K562 (cell line): ENCODE measurements around the gene LTK. TPM values are rescaled to one million over a fixed set of nuclear protein-coding genes. Genes with fewer than 3 reads are reported as not detected.

Source experiments
- ATAC-seq: fragments of 200-7000 bp; cut with Tn5 transposase; 3 replicates; pipeline ENCODE4 v1.9.1; 2020; ENCODE audit warnings: moderate library complexity
- BruUV-seq: library from RNA; stranded (reverse); fragments of 400-500 nt; replicated peaks from 2 replicates; lab custom pipeline; 2021; lab: Mats Ljungman, UMichigan
- CTCF ChIA-PET: fragments of 300-600 bp; formaldehyde crosslinking; extraction: SDS; loops from one replicate; lab custom pipeline; 2021; ENCODE audit warnings: low intra/inter-chr PET ratio; lab: Yijun Ruan, JAX
- POLR2A ChIA-PET: fragments of 300-600, 350-650 bp; sonication (Branson Sonifier 250); formaldehyde crosslinking; extraction: SDS; loops from one replicate; lab custom pipeline; 2021; ENCODE audit warnings: antibody characterized with exemption, inconsistent platforms; lab: Yijun Ruan, JAX
- DNase-seq, 4 experiments: peaks; one replicate each; pipeline versions ENCODE4 v3.0.0 to v3.0.0-alpha.2; 2011 to 2018; ENCODE audit warnings: low spot score in 3 of 4, mixed read lengths in 3 of 4; ENCODE audit errors: extremely low read depth in 1 of 4
- FAIRE-seq: peaks from 2 replicates; lab custom pipeline; 2011; peaks lifted over from hg19 to GRCh38; lab: Jason Lieb, UNC
- H2AFZ ChIP-seq: 2 replicates; pipeline ENCODE4 v1.6.0; 2011; ENCODE audit warnings: low read depth, low read length, control low read depth, inconsistent platforms
- H3K27ac ChIP-seq: fragments of 200-600 bp; 3 replicates; pipeline ENCODE4 v1.8.0; 2011; ENCODE audit warnings: low read depth, mild to moderate bottlenecking, control low read depth, inconsistent platforms, low read length, moderate library complexity, mixed read lengths; ENCODE audit errors: extremely low read depth
- H3K27me3 ChIP-seq, 2 experiments: fragments of 300-600 bp in 1 of 2; 2 replicates in 1 of 2; 3 replicates in 1 of 2; pipeline versions ENCODE4 v1.6.0 to v1.8.0; 2011; ENCODE audit warnings: inconsistent platforms in 2 of 2, low read length in 2 of 2, mild to moderate bottlenecking in 1 of 2, mixed read lengths in 1 of 2, moderate library complexity in 1 of 2; ENCODE audit not compliant: control insufficient read depth in 2 of 2, insufficient read depth in 2 of 2
- H3K36me3 ChIP-seq: fragments of 300-600 bp; 3 replicates; pipeline ENCODE4 v1.8.0; 2011; ENCODE audit warnings: mild to moderate bottlenecking, low read length, inconsistent platforms; ENCODE audit not compliant: control insufficient read depth, insufficient read depth
- H3K4me1 ChIP-seq, 2 experiments: fragments of 200-600 bp in 1 of 2; replicated peaks in 1 of 2; 2 replicates in 1 of 2; 3 replicates in 1 of 2; pipeline versions ENCODE4 v1.5.1 to v1.8.0; 2011; ENCODE audit warnings: inconsistent platforms in 2 of 2, low read length in 2 of 2, mild to moderate bottlenecking in 1 of 2, mixed read lengths in 1 of 2, moderate library complexity in 1 of 2; ENCODE audit not compliant: control insufficient read depth in 2 of 2, insufficient read depth in 2 of 2
- H3K4me2 ChIP-seq: 2 replicates; pipeline ENCODE4 v1.6.1; 2011; ENCODE audit warnings: low read length, control low read depth, inconsistent platforms, mixed read lengths; ENCODE audit not compliant: insufficient read depth
- H3K4me3 ChIP-seq: fragments of 200-600 bp; sonication (generic), shearing (Covaris generic); 2 replicates; pipeline ENCODE4 v1.5.1; 2016; ENCODE audit warnings: control low read depth, inconsistent platforms
- H3K79me2 ChIP-seq: fragments of 200-600 bp; 3 replicates; pipeline ENCODE4 v1.8.0; 2011; ENCODE audit warnings: low read length, inconsistent platforms; ENCODE audit not compliant: control insufficient read depth, insufficient read depth
- H3K9ac ChIP-seq, 2 experiments: 2 replicates each; pipeline versions ENCODE4 v1.6.0 to v1.6.1; 2011; ENCODE audit warnings: low read depth in 2 of 2, low read length in 2 of 2, control low read depth in 1 of 2, inconsistent platforms in 1 of 2, mild to moderate bottlenecking in 1 of 2, mixed read lengths in 1 of 2; ENCODE audit not compliant: insufficient read depth in 1 of 2
- H3K9me1 ChIP-seq: one replicate; pipeline ENCODE4 v1.6.0; 2011; ENCODE audit warnings: inconsistent platforms, mild to moderate bottlenecking, low read length, moderate library complexity; ENCODE audit not compliant: control insufficient read depth, insufficient read depth
- H3K9me3 ChIP-seq: replicated peaks from 2 replicates; pipeline ENCODE4 v1.5.1; 2011; ENCODE audit warnings: low read depth, low read length, inconsistent platforms; ENCODE audit not compliant: control insufficient read depth, insufficient read depth
- H4K20me1 ChIP-seq: replicated peaks from 2 replicates; pipeline ENCODE4 v1.6.1; 2011; ENCODE audit warnings: low read length, inconsistent platforms, mixed read lengths; ENCODE audit not compliant: control insufficient read depth, insufficient read depth
- ADNP ChIP-seq: fragments of 200-800 bp; sonication (Bioruptor generic); IDR thresholded peaks from 2 replicates; pipeline ENCODE4 v1.6.1; 2016; ENCODE audit warnings: missing genetic modification characterization, missing compliant biosample characterization
- POLR2G ChIP-seq: fragments of 200-400 bp; formaldehyde crosslinking; IDR thresholded peaks from 2 replicates; pipeline ENCODE4 v1.6.1; 2017; ENCODE audit warnings: low read depth, mild to moderate bottlenecking, antibody characterized with exemption, low read length, moderate library complexity
- WGBS: fragments of 100-300 bp; shearing (Covaris generic); methylation state at CpG from one replicate; pipeline ENCODE4 v1.1.6; 2016; ENCODE audit warnings: low coverage, mixed read lengths; ENCODE audit not compliant: insufficient coverage; ENCODE audit errors: missing lambda C conversion rate; 5-methylcytosine and 5-hydroxymethylcytosine counted together
- in situ Hi-C: fragments of 300-500 bp; cut with MboI; formaldehyde crosslinking; loops from 4 replicates; pipeline ENCODE4 v1.15.0; 2018; ENCODE audit warnings: inconsistent platforms, mixed read lengths
- intact Hi-C: fragments of 100-400 bp; cut with micrococcal nuclease; formaldehyde crosslinking; loops from 2 replicates; pipeline ENCODE4 v1.14.2; 2022
- polyA plus RNA-seq, 8 experiments: library from polyadenylated mRNA; depleted of rRNA in 4 of 8; stranded (reverse) in 5 of 8; unstranded in 3 of 8; fragments of >200 nt; fragmentation: Nextera tagmentation in 2 of 8; fragmentation: Illumina TruSeq in 1 of 8; extraction: Ambion mirVana in 2 of 8; extraction: Trizol in 1 of 8; gene quantifications; 2 replicates each; pipeline versions ENCODE4 v1.2.1 to v1.2.3, GENCODE V29; 2011 to 2014; ENCODE audit warnings: inconsistent platforms in 1 of 8, missing spikeins in 1 of 8
- total RNA-seq, 7 experiments: library from RNA; depleted of rRNA in 6 of 7; stranded (reverse); fragments of >200 nt in 6 of 7; fragmentation: Illumina TruSeq in 2 of 7; extraction: Trizol in 2 of 7; gene quantifications; 2 replicates each; pipeline versions ENCODE4 v1.2.1 to v1.2.3, GENCODE V29; 2011 to 2021; ENCODE audit warnings: low replicate concordance in 1 of 7
- TF ChIP-seq, protein P1 (sequence below): fragments of 250-450 bp; sonication (Bioruptor Pico); IDR thresholded peaks from 2 replicates; pipeline ENCODE4 v1.8.0; 2022; ENCODE audit warnings: moderate library complexity, mild to moderate bottlenecking, inconsistent platforms
- TF ChIP-seq, protein P2 (sequence below): fragments of 450-650 bp; IDR thresholded peaks from one replicate; pipeline ENCODE4 v1.6.1; 2018; ENCODE audit warnings: mild to moderate bottlenecking, moderate library complexity; ENCODE audit not compliant: partially characterized antibody

LTK gene
- total and polyA plus RNA-seq, 9 of the 15 experiments (the other 6 are each of a cell fraction or from before 2014, with no cell fraction given) = 0.25 to 4.4 (median 1.8) TPM

DNA sequence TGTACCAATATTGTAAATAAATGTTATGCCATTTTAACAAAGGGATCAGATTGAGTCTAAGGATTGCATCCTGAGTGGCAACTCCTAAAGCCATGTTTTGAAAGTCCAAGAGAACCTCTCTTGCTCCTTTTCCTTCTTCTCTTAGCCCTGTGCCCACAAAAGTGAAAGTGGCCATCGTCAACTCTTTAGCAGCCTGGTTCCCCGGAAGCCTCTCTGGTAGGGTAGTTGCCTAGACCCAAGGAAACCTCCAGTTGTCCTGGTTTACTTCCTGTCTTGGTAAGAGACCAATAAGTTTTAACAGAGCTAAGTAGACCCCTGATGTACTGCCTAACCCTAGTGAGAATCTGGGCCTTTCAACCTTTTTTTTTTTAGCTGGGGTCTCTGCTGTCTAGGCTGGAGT, 30.1 kb downstream of the LTK start:
- CTCF ChIA-PET = no interaction called here
- peaks cover 2 to 9% of the 10 kb centered on the region in 2 experiments; a peak in 3 of 5 replicates for H3K4me1 ChIP-seq
- POLR2A ChIA-PET = interaction anchor here (0.5 to 2.4 kb wide), 5 partner anchors 9 to 146 kb away, joined by 3 to 14 read pairs (median 4); partner anchors contain the start of genes ITPKA and LTK
- no peaks in the 10 kb centered on the region for H3K9me3 ChIP-seq
- 94% methylated on average over 2 of the region's 2 CpGs for WGBS
- BruUV-seq = no TSS peak
- H3K36me3 ChIP-seq = peaks cover 45% of the 10 kb centered on the region
- ATAC-seq = no peak
- no peaks in the 10 kb centered on the region for H4K20me1 ChIP-seq
- H3K79me2 ChIP-seq = no peaks in the 10 kb centered on the region
- no peak overlapping the region for H3K9ac ChIP-seq
- no peak overlapping the region for H2AFZ ChIP-seq
- DNase-seq = no peak
- in situ Hi-C loops = no loop called here
- no peak overlapping the region for H3K4me3 ChIP-seq
- no peak overlapping the region for H3K4me2 ChIP-seq
- H3K27ac ChIP-seq = no peak overlapping the region
- FAIRE-seq = no peak
- TF ChIP-seq, protein P1, sequence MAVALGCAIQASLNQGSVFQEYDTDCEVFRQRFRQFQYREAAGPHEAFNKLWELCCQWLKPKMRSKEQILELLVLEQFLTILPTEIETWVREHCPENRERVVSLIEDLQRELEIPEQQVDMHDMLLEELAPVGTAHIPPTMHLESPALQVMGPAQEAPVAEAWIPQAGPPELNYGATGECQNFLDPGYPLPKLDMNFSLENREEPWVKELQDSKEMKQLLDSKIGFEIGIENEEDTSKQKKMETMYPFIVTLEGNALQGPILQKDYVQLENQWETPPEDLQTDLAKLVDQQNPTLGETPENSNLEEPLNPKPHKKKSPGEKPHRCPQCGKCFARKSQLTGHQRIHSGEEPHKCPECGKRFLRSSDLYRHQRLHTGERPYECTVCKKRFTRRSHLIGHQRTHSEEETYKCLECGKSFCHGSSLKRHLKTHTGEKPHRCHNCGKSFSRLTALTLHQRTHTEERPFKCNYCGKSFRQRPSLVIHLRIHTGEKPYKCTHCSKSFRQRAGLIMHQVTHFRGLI (CRISPR knock-in tag) = no peak
- TF ChIP-seq ADNP (tag) (no peak), POLR2G (no peak)
- TF ChIP-seq, protein P2, sequence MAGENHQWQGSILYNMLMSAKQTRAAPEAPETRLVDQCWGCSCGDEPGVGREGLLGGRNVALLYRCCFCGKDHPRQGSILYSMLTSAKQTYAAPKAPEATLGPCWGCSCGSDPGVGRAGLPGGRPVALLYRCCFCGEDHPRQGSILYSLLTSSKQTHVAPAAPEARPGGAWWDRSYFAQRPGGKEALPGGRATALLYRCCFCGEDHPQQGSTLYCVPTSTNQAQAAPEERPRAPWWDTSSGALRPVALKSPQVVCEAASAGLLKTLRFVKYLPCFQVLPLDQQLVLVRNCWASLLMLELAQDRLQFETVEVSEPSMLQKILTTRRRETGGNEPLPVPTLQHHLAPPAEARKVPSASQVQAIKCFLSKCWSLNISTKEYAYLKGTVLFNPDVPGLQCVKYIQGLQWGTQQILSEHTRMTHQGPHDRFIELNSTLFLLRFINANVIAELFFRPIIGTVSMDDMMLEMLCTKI = no peak
- intact Hi-C loops = no loop called here
- no peaks in the 10 kb centered on the region for H3K9me1 ChIP-seq
- no peaks in the 10 kb centered on the region for H3K27me3 ChIP-seq
